Measurements from ENCODE around the gene TCF19.
A peak's percentile ranks its signal among the peaks of the same experiment; 100 is the strongest.

TCF19 gene

GRCh38 chr6:31128093-31128676, 30.2 kb upstream of the TCF19 start:
- peak in 6 of 14 donors; percentile 4 to 47 (median 10) for DNase-seq

- DNase-seq = no peak
Observed at GRCh38 chr6:31129130-31129529, 29.3 kb upstream of the TCF19 start.

GRCh38 chr6:31130751-31131150, 27.6 kb upstream of the TCF19 start:
- no peak for DNase-seq

- no peak for DNase-seq
Observed at GRCh38 chr6:31131595-31131994, 26.8 kb upstream of the TCF19 start.

GRCh38 chr6:31132806-31133205, 25.6 kb upstream of the TCF19 start:
- no peak for DNase-seq

GRCh38 chr6:31135710-31136109, 22.7 kb upstream of the TCF19 start:
- DNase-seq = no peak

GRCh38 chr6:31138982-31139381, 19.4 kb upstream of the TCF19 start, which contains the start of gene PSORS1C2:
TSS of gene PSORS1C2 (minus strand) at chr6:31139066. CDS start at chr6:31139026, 40 bp downstream.
- no peak for DNase-seq

- DNase-seq = no peak
Observed at GRCh38 chr6:31139599-31139998, 18.8 kb upstream of the TCF19 start.

GRCh38 chr6:31140643-31141042, 17.7 kb upstream of the TCF19 start:
- no peak for DNase-seq

GRCh38 chr6:31142361-31142761, 16.0 kb upstream of the TCF19 start:
- DNase-seq = no peak

- no peak for DNase-seq
Observed at GRCh38 chr6:31143148-31143547, 15.2 kb upstream of the TCF19 start.

- no peak for DNase-seq
Observed at GRCh38 chr6:31144296-31144969, 14.0 kb upstream of the TCF19 start.

GRCh38 chr6:31144970-31145340, 13.4 kb upstream of the TCF19 start:
- DNase-seq = no peak

GRCh38 chr6:31145386-31145785, 13.0 kb upstream of the TCF19 start:
- DNase-seq = no peak

GRCh38 chr6:31149827-31150447, 8.5 kb upstream of the TCF19 start:
- no peak for DNase-seq

- no peak for DNase-seq
Observed at GRCh38 chr6:31152781-31153180, 5.6 kb upstream of the TCF19 start.

GRCh38 chr6:31154436-31154835, 4.0 kb upstream of the TCF19 start:
- no peak for DNase-seq

- DNase-seq = no peak
Observed at GRCh38 chr6:31156641-31157040, 1.7 kb upstream of the TCF19 start.

GRCh38 chr6:31157513-31158139, 763 bp upstream of the TCF19 start, which contains the start of gene CCHCR1:
TSS of gene CCHCR1 (minus strand) at chr6:31157802. CDS start at chr6:31157600, 202 bp downstream.
- no peak for DNase-seq

- DNase-seq = no peak
Observed at GRCh38 chr6:31158863-31159855, 770 bp downstream of the TCF19 start.

- no peak for DNase-seq
Observed at GRCh38 chr6:31161216-31162126, 3.1 kb downstream of the TCF19 start.

Data from C1 segment of cervical spinal cord (tissue), 14 donors.